NCI-H146 treated with DMSO at 0.1 percent for 48 hours (cell line): ENCODE measurements around the gene RBFOX2.

Experiments used
- DNase-seq: peaks from one replicate; lab custom pipeline; 2025; ENCODE audit not compliant: unreplicated experiment; lab: John Stamatoyannopoulos, UW

RBFOX2 gene

DNA sequence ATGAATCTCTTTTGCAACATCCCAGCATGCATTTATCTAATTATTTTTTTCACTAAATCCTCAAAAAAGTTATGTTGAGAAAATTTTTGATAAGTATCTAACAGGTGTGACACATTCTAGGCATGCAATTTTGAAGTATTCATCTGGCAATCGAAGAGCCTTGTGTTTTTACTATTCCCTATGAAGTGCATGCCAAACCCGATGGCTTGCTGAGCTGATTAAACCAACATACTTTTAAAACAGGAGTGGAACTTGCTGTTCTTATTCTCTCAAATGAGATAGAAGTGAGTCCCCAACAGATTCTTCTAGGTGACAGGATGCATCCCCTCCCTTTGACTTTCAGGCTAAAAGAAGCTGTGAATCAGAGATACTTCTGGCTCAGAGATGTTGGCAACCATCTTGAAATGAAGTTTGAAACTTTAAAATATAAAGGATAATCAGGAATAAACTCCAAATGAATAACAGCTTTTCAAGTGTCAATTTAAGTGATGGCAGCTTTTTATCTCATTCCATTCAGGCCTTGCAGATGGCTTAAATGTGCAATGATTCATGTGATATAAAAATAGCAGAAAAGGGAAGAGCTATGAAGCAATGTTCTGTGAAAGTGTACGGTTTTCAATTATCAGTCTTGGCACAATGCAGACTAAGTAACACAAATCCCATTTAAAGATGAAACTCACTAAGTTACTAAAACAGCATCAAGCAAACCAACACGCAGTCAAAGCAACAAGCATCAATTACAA, 243.3 kb downstream of the RBFOX2 start:
- no peak for DNase-seq

DNA sequence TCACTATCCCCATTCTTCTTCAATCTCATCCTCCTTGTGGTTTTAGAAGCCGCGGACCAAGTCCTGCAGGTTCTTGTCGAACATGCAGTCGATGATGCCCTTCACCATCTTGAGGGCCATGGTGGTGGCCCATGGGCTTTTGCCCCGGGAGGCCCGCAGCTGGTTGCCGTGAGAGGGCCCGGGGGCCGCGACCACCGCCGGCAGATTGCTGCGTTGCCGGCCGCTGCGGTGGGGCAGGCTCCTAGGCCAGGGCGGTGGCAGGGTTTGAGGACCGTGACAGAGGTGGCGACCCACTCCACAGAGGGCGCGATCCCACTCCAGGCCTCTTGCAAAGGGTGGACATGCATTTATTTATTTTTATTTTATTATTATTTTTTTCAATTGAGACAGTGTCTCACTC, 244.0 kb downstream of the RBFOX2 start:
- DNase-seq, result no peak

DNA sequence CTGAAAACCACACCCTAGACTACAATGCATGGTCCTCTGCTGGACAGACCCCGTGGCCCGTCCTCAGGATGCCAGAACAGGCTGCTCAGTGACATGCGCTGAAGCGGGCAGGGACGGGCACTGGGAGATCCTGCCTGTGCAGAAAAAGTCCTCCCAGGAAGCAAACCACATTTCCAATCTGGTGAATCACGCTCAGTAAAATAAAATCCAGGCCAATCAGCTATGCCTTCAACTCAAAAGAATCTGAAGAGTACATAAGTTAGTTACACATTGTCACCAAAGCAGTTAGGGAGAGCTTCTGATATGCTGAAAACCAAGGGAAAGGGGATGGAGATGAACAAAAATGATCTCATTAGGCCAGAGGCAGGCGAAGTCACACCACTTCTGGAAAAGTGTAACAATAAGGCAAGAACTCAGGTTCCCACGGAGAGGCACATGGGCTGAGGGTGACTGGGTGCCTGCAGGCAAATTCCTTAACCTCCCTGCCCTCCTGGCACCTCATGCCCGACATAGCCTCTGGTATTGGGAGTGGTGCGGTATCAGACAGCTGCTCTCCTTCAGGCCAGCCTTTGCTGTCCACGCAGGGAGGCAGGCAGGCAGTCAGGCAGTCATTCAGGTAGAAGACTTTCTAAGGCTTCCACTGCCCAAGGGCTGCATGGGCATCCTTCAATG, 244.5 kb downstream of the RBFOX2 start:
- no peak for DNase-seq

DNA sequence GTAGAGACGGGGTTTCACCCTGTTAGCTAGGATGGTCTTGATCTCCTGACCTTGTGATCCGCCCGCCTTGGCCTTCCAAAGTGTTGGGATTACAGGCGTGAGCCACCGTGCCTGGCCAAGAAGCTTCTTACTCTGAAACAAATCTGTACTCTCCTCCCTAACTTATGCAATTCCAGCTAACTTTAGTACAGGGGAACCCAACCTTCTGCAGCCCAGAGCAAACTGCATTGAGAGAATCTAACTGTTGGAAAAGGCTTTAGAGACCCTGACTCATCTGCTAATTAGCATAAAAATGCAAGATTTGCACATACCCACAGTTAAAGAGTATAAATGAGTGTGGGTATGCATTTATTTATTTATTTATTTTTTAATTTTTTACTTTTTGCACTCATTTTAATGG, 246.1 kb downstream of the RBFOX2 start:
- DNase-seq, result no peak

DNA sequence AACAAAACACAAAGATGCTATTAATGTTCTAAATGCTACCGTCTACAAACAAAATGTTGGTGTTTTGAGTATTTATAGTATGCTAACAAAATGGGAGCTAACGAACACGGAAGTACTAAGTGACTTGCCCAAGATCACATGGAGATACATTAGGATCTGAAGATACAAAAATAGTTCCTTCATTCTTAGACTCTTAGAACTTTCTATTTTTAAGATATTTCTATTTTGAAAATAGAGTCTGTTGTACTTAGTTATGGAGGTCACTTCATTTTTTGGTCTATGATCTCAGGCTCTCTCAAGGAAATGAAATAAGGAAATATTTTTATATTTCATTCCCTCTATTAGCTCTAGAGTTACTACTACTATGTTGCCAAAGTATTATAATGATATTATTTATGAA, 246.7 kb downstream of the RBFOX2 start:
- DNase-seq, result no peak

DNA sequence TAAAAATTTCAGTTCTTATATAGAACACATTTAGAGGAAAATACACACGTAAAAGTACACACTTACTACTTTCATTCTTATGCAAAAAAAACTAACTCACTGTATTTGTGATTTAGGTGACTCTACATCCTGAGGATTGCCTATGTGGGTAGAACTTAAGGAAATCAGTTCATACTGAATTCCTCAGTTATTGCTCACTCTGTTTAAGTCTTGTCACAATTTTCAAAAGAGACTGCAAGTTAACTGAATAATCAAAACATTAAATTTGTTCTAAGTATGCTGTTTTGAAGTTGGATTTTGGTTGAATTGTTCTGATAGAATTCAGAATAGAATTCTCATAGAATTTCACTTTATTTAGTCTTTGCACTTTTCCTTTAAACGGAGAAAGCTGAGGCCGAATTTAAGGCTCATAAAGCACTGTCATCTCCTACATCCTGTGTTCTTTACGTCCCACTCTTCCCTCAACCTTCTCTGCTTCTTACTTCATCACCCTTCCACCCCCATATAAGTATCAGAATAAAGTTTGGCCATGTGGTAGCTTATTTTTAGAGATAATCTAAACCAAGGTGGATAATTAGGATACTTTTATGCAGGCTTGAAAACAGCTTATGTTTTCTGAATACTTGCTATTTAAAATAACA, 251.2 kb downstream of the RBFOX2 start:
- DNase-seq, result no peak

DNA sequence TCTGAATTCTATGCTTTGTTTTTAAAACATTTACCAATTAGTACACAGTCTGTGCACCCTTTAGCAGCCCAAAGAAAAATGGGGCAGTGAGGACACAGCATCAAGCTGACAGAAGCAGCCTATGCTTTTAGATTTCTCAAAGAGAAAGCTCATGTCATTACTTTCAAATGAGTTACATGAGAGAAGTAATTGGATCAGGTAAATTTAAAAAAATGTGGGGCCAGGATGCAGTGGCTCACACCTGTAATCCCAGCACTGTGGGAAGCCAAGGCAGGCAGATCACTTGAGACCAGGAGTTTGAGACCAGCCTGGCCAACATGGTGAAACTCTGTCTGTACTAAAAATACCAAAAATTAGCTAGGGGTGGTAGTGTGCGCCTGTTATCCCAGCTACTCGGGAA, 253.3 kb downstream of the RBFOX2 start:
- no peak for DNase-seq

DNA sequence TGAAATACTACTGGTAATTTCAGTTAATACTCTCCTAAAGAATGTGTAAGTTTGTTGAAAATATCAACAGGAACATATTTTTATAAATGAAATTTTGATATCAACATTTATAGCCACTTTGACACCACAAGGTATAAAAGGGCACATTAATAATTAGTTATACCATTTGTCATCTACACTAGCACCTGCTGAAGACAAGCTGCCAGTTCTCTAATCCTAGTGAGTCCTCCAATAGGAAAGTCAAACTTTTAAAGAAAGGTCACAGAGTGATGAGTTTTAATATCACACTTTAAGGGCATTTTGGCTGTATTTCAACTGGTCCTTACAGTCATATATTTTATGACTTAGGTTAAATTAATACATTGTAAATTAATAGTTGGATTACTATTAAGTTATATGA, 258.6 kb downstream of the RBFOX2 start:
- DNase-seq, result no peak

DNA sequence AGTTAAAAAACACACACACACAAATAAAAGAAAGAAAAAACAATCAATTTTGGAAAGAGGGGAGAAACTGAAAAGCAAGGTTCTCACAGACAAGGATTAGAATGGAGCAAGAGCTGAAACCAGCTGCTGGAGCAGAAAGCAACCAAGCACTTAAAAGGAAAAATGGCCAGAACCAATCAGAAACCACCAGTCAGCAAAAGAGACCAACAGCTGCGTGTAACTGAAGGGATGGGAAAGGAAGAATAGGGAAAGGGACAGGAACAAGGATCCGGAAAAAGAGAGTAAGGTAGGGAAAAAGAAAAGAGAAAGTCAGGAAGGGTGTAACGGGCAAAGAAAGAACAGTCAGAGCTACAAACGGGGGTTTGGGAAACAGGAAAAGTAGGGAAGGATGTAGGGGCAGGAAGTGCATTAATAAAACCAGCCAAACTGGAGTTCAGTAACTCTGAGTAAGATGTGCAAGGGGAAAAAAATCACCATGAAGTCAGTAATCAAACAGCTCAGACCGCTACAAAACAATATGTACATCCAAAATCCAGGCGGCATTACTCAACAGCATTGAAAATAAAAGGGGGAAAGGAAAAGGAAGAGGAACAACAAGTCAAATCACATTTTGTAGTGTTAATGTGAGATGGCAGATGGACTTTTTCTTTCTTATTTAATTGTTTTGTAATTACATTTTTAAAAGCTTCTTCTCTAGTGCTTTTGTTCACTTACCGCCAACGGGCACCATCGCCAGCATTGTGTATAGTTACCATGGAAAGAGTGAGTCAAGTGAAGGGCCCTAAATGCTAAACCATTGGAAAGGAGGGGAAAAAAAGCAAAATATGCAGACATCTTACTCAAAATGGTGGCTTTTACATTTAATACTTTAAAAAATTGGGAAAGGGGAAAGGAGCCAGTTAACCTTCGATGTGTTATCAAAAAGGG, 261.7 kb downstream of the RBFOX2 start:
- DNase-seq, result no peak

DNA sequence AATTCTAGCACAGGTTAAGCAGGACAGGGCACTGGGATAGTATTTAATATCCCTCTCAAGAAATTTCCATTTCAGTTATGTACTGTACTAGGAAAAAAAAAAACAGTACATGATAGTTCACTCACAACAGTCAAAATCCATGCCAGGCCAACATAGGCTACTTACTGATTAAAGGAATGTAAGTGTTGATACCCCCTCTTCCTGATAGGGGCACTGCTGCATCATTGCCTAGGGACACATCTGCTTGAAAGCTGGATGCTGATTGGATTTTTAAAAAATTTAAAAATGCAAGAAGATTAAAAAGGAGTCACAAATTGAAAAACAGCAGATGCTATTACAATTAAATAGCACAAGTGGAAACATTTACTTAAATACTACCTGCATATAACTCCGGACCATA, 267.6 kb downstream of the RBFOX2 start:
- DNase-seq, result no peak

DNA sequence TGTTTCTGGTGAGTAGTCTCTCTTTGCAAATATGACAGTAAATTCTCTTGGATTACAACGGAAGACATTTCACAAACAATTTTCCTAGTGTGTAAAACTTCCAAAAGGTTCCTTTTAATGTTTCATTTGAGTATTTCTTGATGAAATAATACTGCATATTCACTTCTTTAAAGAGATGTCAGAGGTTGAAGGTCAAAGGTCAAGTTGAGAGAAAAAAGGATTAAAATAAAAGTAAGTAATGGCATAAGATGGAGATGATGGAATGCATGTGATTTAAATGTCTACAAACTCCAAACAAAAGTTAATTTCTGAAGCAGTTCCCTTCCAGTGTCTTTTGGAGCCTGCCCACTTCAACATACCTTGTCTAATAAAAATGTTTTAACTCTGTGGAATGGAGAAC, 270.2 kb downstream of the RBFOX2 start:
- DNase-seq, result no peak

DNA sequence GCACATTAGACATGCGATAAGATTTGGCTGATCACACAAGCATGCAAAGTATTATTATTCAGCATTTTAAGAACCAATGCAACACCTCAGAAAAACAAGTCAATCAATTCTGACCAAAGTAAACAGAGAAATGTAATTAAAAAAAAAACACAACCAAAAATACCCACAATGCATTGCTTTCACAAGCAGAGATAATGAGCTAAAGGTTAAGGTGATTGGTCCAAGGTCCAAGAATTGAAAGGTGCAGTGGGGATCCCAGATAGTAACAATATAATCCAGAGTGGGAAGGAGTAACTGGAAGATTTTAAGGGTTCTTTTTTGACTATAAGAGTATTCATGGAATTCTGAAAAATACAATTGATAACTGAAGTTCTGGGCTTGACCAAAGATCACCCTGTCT, 271.9 kb downstream of the RBFOX2 start:
- DNase-seq, result no peak

DNA sequence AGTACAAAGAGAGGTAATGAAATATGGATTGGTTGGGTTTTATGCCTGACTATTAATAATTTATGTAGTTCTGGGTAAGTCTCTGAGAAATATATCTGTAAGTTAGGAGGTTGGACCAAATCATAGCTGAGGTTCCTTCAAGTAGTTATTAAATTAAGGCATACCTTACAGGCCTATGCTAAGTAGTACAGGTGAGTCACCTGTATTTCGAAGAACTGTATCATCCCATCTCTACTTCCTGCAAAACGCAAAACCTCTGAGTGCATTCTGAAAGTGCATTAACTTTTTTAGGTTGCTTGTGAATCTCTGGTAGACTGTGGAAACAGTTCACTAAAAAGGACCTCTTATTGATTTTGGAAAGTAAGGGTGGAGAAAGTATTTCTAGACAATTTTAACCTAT, 273.9 kb downstream of the RBFOX2 start:
- no peak for DNase-seq

DNA sequence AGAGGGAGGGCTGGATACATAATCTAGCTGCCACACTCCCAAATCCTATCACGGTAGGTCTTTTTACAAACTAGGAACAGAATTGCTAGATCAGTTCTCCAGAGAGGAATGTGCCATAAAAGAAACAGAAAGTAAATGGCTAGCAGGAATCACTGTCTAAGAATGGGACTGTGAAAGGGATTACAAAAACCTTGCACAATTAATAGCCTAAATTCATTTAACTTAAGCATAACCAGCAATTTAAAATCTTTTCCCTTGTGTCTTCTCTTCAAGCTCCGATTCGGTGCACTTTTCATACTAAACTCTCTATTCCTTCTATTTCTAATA, 275.8 kb downstream of the RBFOX2 start:
- DNase-seq, result no peak

DNA sequence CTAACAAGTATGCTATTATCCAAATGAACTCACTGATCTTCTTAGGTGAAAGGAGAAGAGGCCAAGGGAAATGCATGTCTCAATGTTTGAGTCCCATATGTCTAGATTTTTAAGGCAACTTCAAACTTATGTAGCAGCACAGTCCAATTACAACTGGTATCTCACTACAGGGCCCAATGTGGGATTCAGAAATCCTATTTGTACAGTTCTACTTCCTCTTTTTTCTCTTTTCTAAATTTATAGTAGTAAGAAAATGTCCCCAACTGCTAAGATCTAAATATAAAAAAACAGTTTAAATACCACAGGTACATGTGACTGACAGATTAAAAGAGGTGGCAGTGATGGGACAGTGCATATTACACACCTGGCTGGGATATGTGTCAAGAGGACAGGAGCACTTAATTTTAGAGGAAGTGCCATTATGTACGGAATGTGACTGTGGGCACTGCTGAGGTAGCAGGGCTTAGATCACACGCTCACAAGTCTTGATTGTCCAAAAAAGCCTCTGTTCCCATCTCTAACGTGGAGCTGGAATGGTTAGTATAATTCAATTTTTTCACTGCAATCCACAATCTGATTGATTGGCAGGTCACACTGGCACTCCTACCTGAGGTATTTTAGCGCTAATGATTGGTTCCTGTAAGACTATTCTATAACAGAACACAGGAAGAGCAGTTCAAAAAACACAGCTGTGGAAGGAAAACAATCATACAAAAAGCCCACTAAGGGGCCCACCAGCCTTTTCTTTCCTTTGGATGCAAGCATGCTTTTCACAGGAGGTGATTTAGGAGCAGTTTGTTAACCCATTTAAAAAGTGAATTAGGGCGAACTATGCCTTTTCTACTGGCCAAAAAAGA, 276.4 kb downstream of the RBFOX2 start:
- DNase-seq, result no peak

DNA sequence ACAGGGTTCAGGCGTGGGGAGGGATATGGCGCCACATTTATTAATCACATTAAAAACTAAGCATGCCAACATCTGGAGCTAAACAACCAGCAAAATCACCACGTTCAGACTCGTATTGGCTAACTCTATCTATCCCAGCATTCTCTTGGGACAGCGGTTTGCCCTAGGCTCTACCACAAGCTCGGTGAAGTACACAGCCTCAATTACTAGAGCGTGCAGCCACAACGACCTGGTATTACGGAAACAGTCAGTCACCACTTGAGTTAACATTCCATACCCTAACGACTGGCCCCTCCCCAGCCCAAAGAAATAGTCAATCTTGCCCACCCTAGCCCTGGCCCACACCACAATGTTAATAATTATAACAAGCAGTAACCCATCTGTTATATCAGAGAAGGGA, 278.8 kb downstream of the RBFOX2 start:
- no peak for DNase-seq

DNA sequence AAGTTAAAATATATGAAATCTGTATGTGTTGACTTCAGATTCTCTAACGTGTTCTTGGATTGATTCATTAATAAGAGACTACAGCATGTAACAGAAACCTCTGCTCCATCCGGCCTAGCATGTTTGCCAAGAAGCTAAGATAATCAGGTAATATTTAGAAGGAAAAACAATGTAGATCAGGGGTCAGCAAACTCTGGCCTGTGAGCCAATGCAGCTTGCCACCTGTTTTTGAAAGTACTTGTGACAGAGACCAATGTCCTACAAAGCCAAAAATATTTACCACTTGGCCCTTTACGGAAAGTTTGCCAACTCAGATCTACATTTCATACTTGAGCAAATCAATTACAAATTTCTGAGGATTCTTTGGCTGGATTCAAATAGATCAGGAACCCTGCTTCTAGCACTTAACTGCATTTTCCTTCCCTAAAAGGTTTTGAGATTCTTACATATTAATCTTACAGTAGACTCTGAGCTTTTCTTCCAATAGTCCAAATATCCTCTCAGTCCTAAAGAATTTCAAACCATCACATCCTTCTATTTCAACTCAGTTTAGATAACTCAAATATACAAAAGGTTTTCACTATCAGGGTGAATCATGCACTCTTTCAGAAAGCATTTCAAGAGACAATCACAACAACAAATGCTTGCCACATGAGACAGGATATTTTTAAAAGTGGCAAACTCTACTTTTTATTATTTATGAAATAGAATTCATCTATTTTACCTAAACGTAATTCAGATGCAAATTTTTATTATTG, 281.5 kb downstream of the RBFOX2 start:
- no peak for DNase-seq

DNA sequence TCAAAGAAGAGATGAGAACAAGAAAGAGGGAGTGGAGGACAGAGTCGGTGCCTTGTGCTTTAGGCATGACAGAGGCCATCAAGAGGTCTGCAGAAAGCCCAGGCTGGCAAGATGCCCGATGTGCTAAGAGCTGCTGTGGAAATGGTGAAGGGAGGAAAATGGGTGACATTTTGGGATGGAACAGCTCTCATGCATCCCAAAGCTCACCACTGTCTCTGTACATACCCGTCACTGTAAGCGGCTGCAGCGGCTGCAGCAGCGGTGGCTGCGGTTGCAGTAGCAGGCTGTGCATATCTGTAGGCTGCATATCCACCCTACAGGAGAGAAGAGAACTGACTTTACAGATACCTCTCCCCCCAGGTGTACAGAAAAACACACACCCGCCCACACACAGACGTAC, 282.4 kb downstream of the RBFOX2 start:
- no peak for DNase-seq

DNA sequence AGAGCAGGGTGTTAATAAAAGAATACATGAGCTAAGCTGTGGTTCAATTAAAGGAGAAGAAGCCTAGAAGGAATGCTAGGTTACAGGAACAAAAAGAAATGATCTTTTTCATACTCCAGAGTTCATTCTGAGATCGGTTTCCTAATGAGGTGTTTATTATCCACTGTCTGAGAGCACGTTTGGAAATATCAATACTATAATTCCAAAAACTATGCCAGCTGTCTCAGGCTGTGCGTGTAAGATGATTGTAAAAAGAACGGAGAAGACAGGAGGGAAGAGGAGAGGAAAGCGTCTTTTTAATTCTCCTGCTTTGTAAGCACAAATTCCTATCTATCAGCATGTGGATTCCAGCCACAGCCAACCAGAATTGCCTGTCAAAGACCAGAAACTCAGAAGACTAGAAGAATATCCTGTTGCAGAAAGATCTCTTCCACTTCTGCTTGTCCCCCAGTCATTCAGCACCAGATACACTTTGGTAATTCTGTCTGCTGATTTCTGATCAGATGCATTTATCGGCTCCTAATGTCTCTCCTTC, 285.2 kb downstream of the RBFOX2 start:
- DNase-seq, result no peak
